NCI-H526 (cell line): ENCODE measurements around the gene PNKD.

ENCODE experiments used
- DNase-seq, 2 experiments: peaks; one replicate each; lab custom pipeline; 2025; lab: John Stamatoyannopoulos, UW

PNKD gene

GRCh38 chr2:218343591-218343990, 73.3 kb downstream of the PNKD start:
- DNase-seq: no peak

DNA sequence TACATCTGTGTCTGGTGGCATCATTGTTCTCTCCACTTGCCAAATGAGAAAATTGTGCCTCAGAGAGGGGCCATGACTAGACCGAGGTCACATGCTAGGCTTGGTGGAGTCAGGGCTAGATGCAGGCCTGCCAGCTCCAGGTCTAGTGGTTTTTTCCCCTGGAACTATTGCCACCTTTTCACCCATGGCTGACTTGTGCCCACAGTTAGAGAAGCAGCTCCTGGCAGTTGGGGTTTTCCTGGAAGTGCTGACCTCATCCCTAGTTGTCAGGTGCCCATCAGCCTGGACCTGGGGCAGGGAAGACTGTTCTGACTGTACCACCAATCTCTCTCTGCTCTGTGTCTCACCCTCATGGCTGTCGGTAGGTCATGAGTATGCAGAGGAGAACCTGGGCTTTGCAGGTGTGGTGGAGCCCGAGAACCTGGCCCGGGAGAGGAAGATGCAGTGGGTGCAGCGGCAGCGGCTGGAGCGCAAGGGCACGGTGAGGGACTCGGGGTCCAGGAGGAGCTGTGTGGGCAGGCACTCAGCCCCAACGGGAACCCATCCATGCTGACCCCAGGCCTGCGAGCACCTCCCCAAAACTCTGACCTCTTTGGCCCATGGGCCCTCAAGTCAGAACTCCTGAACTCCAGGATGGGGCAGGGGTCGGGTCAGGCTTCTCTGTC, 73.9 kb downstream of the PNKD start:
- DNase-seq: no peak

- no peak for DNase-seq
Observed at GRCh38 chr2:218344755-218345417, 74.6 kb downstream of the PNKD start.

GRCh38 chr2:218345491-218346236, 75.3 kb downstream of the PNKD start:
- DNase-seq: peak in 1 of 2 experiments; percentile 34

GRCh38 chr2:218347172-218347571, 76.9 kb downstream of the PNKD start:
- DNase-seq: no peak

DNA sequence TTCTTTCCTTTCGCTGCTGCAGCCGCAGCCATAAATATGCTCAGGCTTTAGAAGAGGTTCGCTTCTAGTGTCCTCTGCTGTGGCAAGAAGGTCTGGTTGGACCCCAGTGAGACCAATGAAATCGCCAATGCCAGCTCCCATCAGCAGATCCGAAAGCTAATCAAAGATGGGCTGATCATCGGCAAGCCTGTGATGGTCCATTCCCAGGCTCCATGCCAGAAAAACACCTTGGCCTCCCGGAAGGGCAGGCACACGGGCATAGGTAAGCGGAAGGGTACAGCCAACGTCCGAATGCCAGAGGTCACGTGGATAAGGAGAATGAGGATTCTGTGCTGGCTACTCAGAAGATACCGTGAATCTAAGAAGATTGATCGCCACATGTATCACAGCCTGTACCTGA, 83.7 kb downstream of the PNKD start:
- DNase-seq: no peak

DNA sequence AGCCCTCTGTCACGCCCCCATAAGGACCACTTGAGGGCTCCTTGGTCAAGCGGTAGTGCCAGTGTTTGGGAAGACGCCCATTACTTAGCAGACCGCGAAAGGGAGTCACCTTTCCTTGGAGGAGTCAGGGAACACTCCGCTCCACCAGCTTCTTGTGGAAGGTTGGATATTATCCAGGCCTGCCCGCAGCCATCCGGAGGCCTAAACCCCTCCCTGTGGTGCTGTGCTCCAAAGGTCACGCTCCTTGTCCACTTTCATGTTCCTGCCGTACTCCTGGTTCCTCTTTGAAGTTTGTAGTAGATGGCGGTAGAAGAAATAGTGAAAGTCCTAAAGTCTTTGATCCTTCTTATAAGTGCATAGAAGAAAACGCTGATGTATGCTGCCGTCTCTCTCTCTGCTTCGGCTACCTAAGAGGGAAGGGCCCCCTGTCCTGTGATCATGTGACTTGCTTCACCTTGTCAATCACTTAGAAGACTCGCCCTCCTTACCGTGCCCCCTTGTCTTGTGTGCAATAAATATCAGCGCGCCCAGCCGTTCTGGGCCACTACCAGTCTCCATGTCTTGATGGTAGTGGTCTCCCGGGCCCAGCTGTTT, 84.6 kb downstream of the PNKD start:
- no peak for DNase-seq

- DNase-seq: no peak
Observed at GRCh38 chr2:218357236-218358177, 87.2 kb downstream of the PNKD start.

DNA sequence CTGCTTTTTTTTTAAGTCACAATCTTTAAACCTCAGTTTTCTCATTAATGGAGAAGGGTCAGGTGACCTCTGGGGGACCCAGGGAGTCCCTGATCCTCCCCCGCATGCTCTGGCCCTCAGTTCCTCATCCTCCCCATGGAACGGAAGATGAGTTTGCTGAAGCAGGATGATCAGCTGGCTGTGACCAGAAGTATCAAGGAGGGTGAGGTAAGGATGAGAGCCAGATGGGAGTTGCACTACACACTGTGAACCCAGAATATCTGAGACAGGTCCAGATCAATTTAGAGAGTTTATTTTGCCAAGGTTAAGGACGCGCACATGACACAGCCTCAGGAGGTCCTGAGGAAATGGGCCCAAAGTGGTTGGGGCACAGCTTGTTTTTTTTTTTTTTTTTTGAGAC, 90.1 kb downstream of the PNKD start:
- no peak for DNase-seq

DNA sequence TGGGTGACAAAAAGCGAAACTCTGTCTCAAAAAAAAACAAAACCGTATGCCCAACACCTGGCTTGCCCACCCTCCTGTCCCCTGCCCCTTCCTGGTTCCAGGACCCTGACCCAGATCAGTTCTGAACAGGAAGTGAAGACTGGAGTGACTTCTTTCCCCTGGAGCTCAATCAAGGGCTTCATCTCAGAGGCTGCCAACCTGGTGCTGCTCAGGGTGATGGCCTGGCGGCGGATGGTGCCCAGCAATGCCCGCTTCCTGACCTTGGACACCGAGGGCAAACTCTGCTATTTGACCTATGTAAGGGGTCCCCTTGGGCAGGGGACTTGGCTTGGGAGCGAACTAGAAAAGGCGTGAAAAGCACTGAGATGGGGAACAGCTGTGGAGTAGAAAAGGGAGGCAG, 92.3 kb downstream of the PNKD start:
- DNase-seq: no peak

DNA sequence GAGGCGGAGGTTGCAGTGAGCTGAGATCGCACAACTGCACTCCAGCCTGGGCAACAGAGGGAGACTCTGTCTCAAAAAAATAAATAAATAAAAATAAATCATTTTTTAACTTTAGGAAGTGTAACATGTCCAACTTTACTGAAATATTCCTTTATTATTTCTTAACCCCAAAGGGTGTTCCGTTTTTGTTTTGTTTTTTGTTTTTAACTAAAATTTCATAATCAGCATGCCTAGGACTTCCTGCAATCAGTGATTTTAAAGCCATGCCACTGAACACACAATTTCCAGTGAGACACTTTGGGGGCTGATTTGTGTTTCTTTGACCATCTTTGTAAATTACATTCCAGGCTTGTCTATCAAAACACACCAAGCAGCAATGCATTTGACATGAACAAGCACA, 93.4 kb downstream of the PNKD start:
- DNase-seq: no peak

DNA sequence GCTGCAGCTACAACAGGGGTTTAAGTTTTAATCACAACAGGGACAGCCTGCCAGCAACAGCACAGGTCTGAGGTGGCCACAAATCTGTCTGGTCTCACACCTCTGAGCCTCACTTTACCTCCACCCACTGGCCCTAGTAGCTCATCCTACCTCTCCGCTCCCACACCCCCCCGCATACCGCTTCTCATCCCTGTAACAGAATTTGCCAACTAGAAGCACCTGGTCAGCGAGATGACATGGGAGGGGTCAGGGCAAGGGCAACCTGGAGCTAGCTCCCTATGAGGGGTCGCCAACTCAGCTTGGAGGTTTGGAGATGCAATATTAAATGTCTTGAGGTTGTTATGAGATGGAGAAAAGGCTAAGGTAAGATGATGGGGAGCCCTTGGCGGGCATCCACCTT, 93.9 kb downstream of the PNKD start:
- DNase-seq: no peak

GRCh38 chr2:218366621-218367414, 96.5 kb downstream of the PNKD start:
- no peak for DNase-seq

DNA sequence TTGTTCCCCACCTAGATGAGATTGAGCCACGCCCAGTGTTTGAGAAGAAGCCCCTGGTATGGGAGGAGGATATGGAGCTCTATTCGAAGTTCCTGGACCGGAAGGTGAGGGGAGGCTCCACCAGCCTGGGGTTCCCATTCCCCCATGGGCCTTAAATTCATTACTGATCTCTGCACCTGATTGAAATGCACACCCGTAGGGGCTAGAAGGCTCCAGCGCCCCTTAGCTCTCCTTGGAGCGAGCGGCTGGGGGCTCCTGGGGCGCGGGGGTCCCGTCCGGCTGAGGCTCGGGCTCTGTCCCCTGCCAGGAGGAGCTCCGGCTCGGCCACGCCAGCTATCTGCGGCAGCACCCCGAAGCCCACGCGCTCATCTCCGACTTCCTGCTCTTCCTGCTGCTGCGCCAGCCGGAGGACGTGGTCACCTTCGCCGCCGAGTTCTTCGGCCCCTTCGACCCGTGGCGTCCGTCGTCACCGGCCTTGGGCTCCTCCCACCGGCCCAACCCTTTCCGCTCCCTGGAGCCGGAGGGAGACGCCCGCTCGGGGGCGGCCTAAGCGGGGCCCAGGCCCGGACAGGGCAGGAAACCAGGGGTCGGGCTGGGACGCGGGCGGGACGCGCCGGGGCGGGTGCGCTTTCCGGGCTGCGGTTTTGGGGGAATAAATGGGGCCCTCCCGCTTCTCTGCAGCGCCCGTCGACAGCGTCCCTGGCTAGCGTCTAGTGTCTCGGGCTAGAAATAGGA, 97.3 kb downstream of the PNKD start:
- peak in 1 of 2 experiments; percentile 38 for DNase-seq

- no peak for DNase-seq
Observed at GRCh38 chr2:218368150-218368528, 97.8 kb downstream of the PNKD start.

GRCh38 chr2:218368621-218369153, 98.4 kb downstream of the PNKD start:
- no peak for DNase-seq

- DNase-seq: no peak
Observed at GRCh38 chr2:218369330-218369729, 99.0 kb downstream of the PNKD start.

DNA sequence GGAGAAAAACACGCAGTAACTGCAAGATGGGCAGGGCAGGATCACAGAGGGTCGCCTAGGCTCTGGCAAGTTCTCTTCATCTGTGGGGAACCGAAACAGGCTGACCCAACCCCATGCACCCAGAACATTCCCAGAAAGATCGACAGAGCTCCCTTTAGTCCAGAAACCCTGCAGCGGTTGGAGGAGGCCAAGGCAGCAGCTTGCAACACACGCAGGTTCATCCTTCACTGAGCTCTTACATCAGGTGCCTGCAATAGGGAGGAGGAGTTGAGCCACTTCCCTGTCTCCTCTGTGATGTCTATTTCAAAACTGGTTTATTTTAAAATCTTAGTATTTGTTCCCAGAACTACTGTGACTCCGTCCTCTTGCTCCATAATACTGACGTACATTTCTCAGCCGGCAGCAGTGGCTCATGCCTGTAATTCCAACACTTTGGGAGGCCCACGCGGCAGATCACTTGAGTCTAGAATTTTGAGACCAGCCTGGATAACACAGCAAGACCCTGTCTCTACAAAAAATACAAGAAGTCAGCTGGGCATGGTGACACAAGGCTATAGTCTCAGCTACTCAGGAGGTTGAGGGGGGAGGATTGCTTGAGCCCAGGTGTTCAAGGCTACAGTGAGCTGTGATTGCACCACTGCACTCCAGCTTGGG, 100.2 kb downstream of the PNKD start:
- no peak for DNase-seq

DNA sequence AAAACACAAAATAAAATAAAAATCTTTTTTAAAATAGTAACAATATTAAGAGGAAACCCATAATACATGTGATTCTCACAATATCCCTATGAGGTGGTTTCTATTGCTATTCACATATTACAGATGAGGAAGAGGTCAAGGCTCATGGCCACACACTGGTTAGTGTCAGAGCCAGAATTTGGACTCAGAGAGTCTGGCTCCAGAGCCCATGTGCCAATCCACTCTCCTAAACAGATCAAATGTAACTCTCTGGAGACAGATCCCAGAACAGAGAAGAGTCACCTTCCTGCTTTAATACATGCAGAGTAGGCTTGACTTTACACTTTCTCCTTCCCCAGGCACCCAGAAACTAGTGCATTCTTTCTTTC, 101.6 kb downstream of the PNKD start:
- no peak for DNase-seq
